Measurements from ENCODE around the gene UBE3A.

DNA sequence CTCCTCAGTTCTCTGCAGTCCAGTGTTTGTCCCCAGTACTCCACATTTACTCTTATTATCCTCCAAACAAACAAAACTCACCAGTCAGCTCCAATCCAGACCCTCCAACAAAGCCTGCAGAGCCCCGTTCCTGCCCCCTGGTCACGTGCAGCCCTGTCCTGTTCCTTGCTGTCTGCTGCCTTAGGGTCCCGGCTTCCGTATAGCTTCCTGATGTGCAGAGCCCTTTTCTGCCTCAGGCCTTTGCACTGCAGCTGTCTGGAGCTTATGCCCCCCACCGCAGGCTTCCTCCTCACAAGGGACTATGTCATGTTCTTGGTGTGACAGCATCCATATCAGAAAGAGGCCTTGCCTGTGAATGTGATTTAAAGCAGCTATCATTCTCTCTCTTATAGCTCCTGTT, 39.0 kb upstream of the UBE3A start:
- TF ChIP-seq, protein P1, sequence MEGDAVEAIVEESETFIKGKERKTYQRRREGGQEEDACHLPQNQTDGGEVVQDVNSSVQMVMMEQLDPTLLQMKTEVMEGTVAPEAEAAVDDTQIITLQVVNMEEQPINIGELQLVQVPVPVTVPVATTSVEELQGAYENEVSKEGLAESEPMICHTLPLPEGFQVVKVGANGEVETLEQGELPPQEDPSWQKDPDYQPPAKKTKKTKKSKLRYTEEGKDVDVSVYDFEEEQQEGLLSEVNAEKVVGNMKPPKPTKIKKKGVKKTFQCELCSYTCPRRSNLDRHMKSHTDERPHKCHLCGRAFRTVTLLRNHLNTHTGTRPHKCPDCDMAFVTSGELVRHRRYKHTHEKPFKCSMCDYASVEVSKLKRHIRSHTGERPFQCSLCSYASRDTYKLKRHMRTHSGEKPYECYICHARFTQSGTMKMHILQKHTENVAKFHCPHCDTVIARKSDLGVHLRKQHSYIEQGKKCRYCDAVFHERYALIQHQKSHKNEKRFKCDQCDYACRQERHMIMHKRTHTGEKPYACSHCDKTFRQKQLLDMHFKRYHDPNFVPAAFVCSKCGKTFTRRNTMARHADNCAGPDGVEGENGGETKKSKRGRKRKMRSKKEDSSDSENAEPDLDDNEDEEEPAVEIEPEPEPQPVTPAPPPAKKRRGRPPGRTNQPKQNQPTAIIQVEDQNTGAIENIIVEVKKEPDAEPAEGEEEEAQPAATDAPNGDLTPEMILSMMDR (IDR thresholded peaks at IDR 0.05): no peak
- no peak for TF ChIP-seq POLR2A (IDR thresholded peaks at IDR 0.05)
- TF ChIP-seq POLR2AphosphoS5 (IDR thresholded peaks at IDR 0.05): no peak
